ENCODE measurements around the gene CCL1.

- no peak for TF ChIP-seq POLR2A (IDR thresholded peaks at IDR 0.05; ENCODE audit: low read depth, low read length)
- TF ChIP-seq TAF1 (IDR thresholded peaks at IDR 0.05; ENCODE audit: borderline replicate concordance, low read depth, low read length): no peak
Observed at GRCh38 chr17:34378664-34379101, 15.7 kb upstream of the CCL1 start.

Measured in GM12892 (cell line).